SK-N-SH (cell line): Measurements from ENCODE around the gene DEPDC1B. TPM values are rescaled to one million over a fixed set of nuclear protein-coding genes. Genes with fewer than 3 reads are reported as not detected.

ENCODE experiments used
- CTCF ChIA-PET: fragments of 300-600, 350-600 bp; formaldehyde crosslinking; extraction: SDS; loops from one replicate; lab custom pipeline; 2021; lab: Yijun Ruan, JAX
- POLR2A ChIA-PET: fragments of 350-600 bp; sonication (Branson Sonifier 250); formaldehyde crosslinking; extraction: SDS; loops from one replicate; lab custom pipeline; 2020; ENCODE audit warnings: antibody characterized with exemption, inconsistent platforms; lab: Yijun Ruan, JAX
- DNase-seq: peaks from one replicate; pipeline ENCODE4 v3.0.0; 2012
- H2AFZ ChIP-seq: fragments of 200-600 bp; sonication (generic); 2 replicates; pipeline ENCODE4 v1.8.1; 2016; ENCODE audit warnings: antibody characterized with exemption, mild to moderate bottlenecking, low read depth
- H3F3A ChIP-seq: fragments of 200-600 bp; sonication (generic); replicated peaks from 2 replicates; pipeline ENCODE3; 2016; ENCODE audit warnings: antibody characterized with exemption, mild to moderate bottlenecking; ENCODE audit not compliant: insufficient read depth
- H3K27ac ChIP-seq, 2 experiments: fragments of 200-500 bp in 1 of 2; fragments of 200-600 bp in 1 of 2; sonication (Bioruptor generic) in 1 of 2; sonication (generic), shearing (Covaris generic) in 1 of 2; 2 replicates each; pipeline versions ENCODE4 v1.5.1 to v1.6.1; 2014 to 2016; ENCODE audit warnings: low read depth in 2 of 2, inconsistent platforms in 1 of 2, low read length in 1 of 2, mild to moderate bottlenecking in 1 of 2, mixed read lengths in 1 of 2
- H3K27me3 ChIP-seq: fragments of 200-600 bp; sonication (generic), shearing (Covaris generic); 2 replicates; pipeline ENCODE4 v1.6.1; 2016; ENCODE audit warnings: mixed run types; ENCODE audit not compliant: insufficient read depth
- H3K36me3 ChIP-seq, 2 experiments: fragments of 200-500 bp in 1 of 2; fragments of 200-600 bp in 1 of 2; sonication (Bioruptor generic) in 1 of 2; sonication (generic) in 1 of 2; replicated peaks in 1 of 2; 2 replicates each; pipeline versions ENCODE3 to v1.5.1; 2014 to 2016; ENCODE audit warnings: low read length in 1 of 2, mild to moderate bottlenecking in 1 of 2; ENCODE audit not compliant: insufficient read depth in 2 of 2, control insufficient read depth in 1 of 2
- H3K4me1 ChIP-seq, 2 experiments: fragments of 200-500 bp in 1 of 2; fragments of 200-600 bp in 1 of 2; sonication (Bioruptor generic) in 1 of 2; sonication (generic), shearing (Covaris generic) in 1 of 2; 2 replicates each; pipeline versions ENCODE4 v1.5.1 to v1.6.1; 2014 to 2016; ENCODE audit warnings: low read depth in 1 of 2, low read length in 1 of 2, mixed run types in 1 of 2; ENCODE audit not compliant: insufficient read depth in 2 of 2, control insufficient read depth in 1 of 2
- H3K4me2 ChIP-seq: fragments of 200-600 bp; sonication (generic), shearing (Covaris generic); 2 replicates; pipeline ENCODE4 v1.6.1; 2017; ENCODE audit warnings: mixed run types
- H3K4me3 ChIP-seq, 2 experiments: fragments of 200-500 bp in 1 of 2; fragments of 200-600 bp in 1 of 2; sonication (Bioruptor generic) in 1 of 2; sonication (generic), shearing (Covaris generic) in 1 of 2; 2 replicates each; pipeline versions ENCODE4 v1.5.1 to v1.8.1; 2014 to 2016; ENCODE audit warnings: low read depth in 2 of 2, inconsistent platforms in 1 of 2, low read length in 1 of 2, mild to moderate bottlenecking in 1 of 2, mixed read lengths in 1 of 2, moderate library complexity in 1 of 2
- H3K79me2 ChIP-seq: fragments of 200-600 bp; sonication (generic); 2 replicates; pipeline ENCODE4 v1.8.1; 2017; ENCODE audit warnings: mild to moderate bottlenecking; ENCODE audit not compliant: insufficient read depth
- H3K9ac ChIP-seq: fragments of 200-600 bp; sonication (generic); 2 replicates; pipeline ENCODE4 v1.6.1; 2017; ENCODE audit warnings: mixed run types
- H3K9me2 ChIP-seq: fragments of 200-600 bp; sonication (generic); 2 replicates; pipeline ENCODE4 v1.6.1; 2017; ENCODE audit warnings: mixed run types
- H3K9me3 ChIP-seq: fragments of 200-600 bp; sonication (generic); 2 replicates; pipeline ENCODE4 v1.6.1; 2017; ENCODE audit warnings: mixed run types, mild to moderate bottlenecking, moderate library complexity
- H4K20me1 ChIP-seq: fragments of 200-600 bp; sonication (generic); 2 replicates; pipeline ENCODE4 v1.6.1; 2017; ENCODE audit warnings: mild to moderate bottlenecking, mixed run types; ENCODE audit not compliant: insufficient read depth
- EP300 ChIP-seq, 2 experiments: IDR thresholded peaks; 2 replicates each; pipeline versions ENCODE4 v1.4.0 to v1.6.1; 2012; ENCODE audit warnings: borderline replicate concordance in 1 of 2, low read depth in 1 of 2, low read length in 1 of 2
- EZH2phosphoT487 ChIP-seq: fragments of 200-600 bp; sonication (generic); IDR thresholded peaks from 2 replicates; pipeline ENCODE4 v1.6.1; 2017; ENCODE audit warnings: low read depth, mixed run types, mild to moderate bottlenecking, antibody characterized with exemption, moderate library complexity, borderline replicate concordance
- FOXM1 ChIP-seq: IDR thresholded peaks from 2 replicates; pipeline ENCODE4 v1.4.0; 2012; ENCODE audit warnings: low read depth, mild to moderate bottlenecking
- MXI1 ChIP-seq: IDR thresholded peaks from 2 replicates; pipeline ENCODE4 v1.6.1; 2012; ENCODE audit warnings: mild to moderate bottlenecking, low read depth, low read length, improper control_type of control experiment
- NFIC ChIP-seq: IDR thresholded peaks from 2 replicates; pipeline ENCODE4 v1.4.0; 2012; ENCODE audit warnings: borderline replicate concordance
- PBX3 ChIP-seq: IDR thresholded peaks from 2 replicates; pipeline ENCODE4; 2012
- RCOR1 ChIP-seq: fragments of 150-350 bp; IDR thresholded peaks from 2 replicates; pipeline ENCODE4 v1.6.1; 2017; ENCODE audit warnings: antibody characterized with exemption, low read length
- SMC3 ChIP-seq: IDR thresholded peaks from 2 replicates; pipeline ENCODE4 v1.6.1; 2012; ENCODE audit warnings: low read depth, low read length, improper control_type of control experiment
- TCF12 ChIP-seq: IDR thresholded peaks from 2 replicates; pipeline ENCODE4 v1.4.0; 2012
- USF1 ChIP-seq: IDR thresholded peaks from 2 replicates; pipeline ENCODE4 v1.4.0; 2012; ENCODE audit warnings: low read depth, borderline replicate concordance
- USF2 ChIP-seq: fragments of 150-350 bp; IDR thresholded peaks from 2 replicates; pipeline ENCODE4 v1.6.1; 2017; ENCODE audit warnings: antibody characterized with exemption, low read length, low read depth, borderline replicate concordance
- WGBS: methylation state at CpG from one replicate; pipeline ENCODE4 v1.1.6; 2017; ENCODE audit warnings: low lambda C conversion rate; 5-methylcytosine and 5-hydroxymethylcytosine counted together
- polyA plus RNA-seq, 3 experiments: library from polyadenylated mRNA; depleted of rRNA; stranded (reverse); fragments of >200 nt; gene quantifications; 2 replicates each; pipeline ENCODE4 v1.2.3, GENCODE V29; 2012
- TF ChIP-seq, protein P1 (sequence below): fragments of 200-600 bp; sonication (generic); IDR thresholded peaks from 2 replicates; pipeline ENCODE4 v1.6.1; 2017; ENCODE audit warnings: antibody characterized with exemption, mild to moderate bottlenecking, moderate library complexity
- TF ChIP-seq, protein P2 (sequence below): IDR thresholded peaks from 2 replicates; pipeline ENCODE4 v1.4.0; 2012; ENCODE audit warnings: low read depth, borderline replicate concordance

DEPDC1B gene
- polyA plus RNA-seq, 1 of the 3 experiments (the other 2 are of a cell fraction) = 4.7 TPM

- Histone ChIP-seq H3K27me3 (no peaks in the 10 kb centered on the region), H3K9me3 (no peaks in the 10 kb centered on the region), H3K4me1 (no peaks in the 10 kb centered on the region), H3K9ac (no peak overlapping the region), H3K4me2 (no peak overlapping the region), H3K79me2 (no peaks in the 10 kb centered on the region), H2AFZ (no peak overlapping the region), H3F3A (no peaks in the 10 kb centered on the region), H3K27ac (no peak overlapping the region), H3K9me2 (no peaks in the 10 kb centered on the region), H3K36me3 (no peaks in the 10 kb centered on the region), H3K4me3 (no peak overlapping the region), H4K20me1 (no peaks in the 10 kb centered on the region)
- ChIA-PET POLR2A (no interaction called here), CTCF (no interaction called here)
- WGBS = 69% methylated on average over 1 of the region's 1 CpG
- TF ChIP-seq USF1 = no peak
- no peak for TF ChIP-seq EP300 (IDR thresholded peaks at IDR 0.05; ENCODE audit: borderline replicate concordance in 1 of 2, low read depth in 1 of 2, low read length in 1 of 2)
- no peak for TF ChIP-seq FOXM1
- no peak for TF ChIP-seq USF2
- TF ChIP-seq TCF12 = no peak
- no peak for TF ChIP-seq RCOR1
- TF ChIP-seq, protein P1, sequence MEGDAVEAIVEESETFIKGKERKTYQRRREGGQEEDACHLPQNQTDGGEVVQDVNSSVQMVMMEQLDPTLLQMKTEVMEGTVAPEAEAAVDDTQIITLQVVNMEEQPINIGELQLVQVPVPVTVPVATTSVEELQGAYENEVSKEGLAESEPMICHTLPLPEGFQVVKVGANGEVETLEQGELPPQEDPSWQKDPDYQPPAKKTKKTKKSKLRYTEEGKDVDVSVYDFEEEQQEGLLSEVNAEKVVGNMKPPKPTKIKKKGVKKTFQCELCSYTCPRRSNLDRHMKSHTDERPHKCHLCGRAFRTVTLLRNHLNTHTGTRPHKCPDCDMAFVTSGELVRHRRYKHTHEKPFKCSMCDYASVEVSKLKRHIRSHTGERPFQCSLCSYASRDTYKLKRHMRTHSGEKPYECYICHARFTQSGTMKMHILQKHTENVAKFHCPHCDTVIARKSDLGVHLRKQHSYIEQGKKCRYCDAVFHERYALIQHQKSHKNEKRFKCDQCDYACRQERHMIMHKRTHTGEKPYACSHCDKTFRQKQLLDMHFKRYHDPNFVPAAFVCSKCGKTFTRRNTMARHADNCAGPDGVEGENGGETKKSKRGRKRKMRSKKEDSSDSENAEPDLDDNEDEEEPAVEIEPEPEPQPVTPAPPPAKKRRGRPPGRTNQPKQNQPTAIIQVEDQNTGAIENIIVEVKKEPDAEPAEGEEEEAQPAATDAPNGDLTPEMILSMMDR = no peak
- no peak for TF ChIP-seq EZH2phosphoT487
- no peak for TF ChIP-seq MXI1
- TF ChIP-seq SMC3 = no peak
- TF ChIP-seq PBX3 = no peak
- TF ChIP-seq NFIC = no peak
- TF ChIP-seq, protein P2, sequence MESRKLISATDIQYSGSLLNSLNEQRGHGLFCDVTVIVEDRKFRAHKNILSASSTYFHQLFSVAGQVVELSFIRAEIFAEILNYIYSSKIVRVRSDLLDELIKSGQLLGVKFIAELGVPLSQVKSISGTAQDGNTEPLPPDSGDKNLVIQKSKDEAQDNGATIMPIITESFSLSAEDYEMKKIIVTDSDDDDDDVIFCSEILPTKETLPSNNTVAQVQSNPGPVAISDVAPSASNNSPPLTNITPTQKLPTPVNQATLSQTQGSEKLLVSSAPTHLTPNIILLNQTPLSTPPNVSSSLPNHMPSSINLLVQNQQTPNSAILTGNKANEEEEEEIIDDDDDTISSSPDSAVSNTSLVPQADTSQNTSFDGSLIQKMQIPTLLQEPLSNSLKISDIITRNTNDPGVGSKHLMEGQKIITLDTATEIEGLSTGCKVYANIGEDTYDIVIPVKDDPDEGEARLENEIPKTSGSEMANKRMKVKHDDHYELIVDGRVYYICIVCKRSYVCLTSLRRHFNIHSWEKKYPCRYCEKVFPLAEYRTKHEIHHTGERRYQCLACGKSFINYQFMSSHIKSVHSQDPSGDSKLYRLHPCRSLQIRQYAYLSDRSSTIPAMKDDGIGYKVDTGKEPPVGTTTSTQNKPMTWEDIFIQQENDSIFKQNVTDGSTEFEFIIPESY = no peak
- no peak for DNase-seq
These were observed 86.1 kb downstream of the DEPDC1B start for GRCh38 chr5:60613826-60614225.
